MM.1S (cell line): Measurements from ENCODE around the gene RAB39B.
"Not testable (repeated sequence)": the region's sequence is repeated elsewhere in the genome, so short reads cannot be mapped to it uniquely, and the experiment has no call there.

Source experiments
- DNase-seq: peaks from one replicate; pipeline ENCODE4 v3.0.0-alpha.2; 2015
- H2AFZ ChIP-seq: fragments of 300-600 bp; sonication (generic); 2 replicates; pipeline ENCODE4 v1.6.0; 2016; ENCODE audit warnings: antibody characterized with exemption, low read length
- H3F3A ChIP-seq: fragments of 300-600 bp; sonication (generic); 2 replicates; pipeline ENCODE4 v1.6.1; 2016; ENCODE audit warnings: mild to moderate bottlenecking, antibody characterized with exemption, low read length, moderate library complexity, mixed read lengths; ENCODE audit not compliant: insufficient read depth
- H3K27ac ChIP-seq: fragments of 300-600 bp; sonication (generic); 2 replicates; pipeline ENCODE4 v1.5.1; 2016; ENCODE audit warnings: mild to moderate bottlenecking, low read length
- H3K27me3 ChIP-seq: fragments of 300-600 bp; sonication (generic); replicated peaks from 2 replicates; pipeline ENCODE4 v1.6.0; 2016; ENCODE audit warnings: low read length; ENCODE audit not compliant: insufficient read depth
- H3K36me3 ChIP-seq: fragments of 300-600 bp; sonication (generic); replicated peaks from 2 replicates; pipeline ENCODE4 v1.6.1; 2016; ENCODE audit warnings: mild to moderate bottlenecking, low read length, mixed read lengths; ENCODE audit not compliant: insufficient read depth
- H3K4me1 ChIP-seq: fragments of 300-600 bp; sonication (generic); 2 replicates; pipeline ENCODE4 v1.6.1; 2016; ENCODE audit warnings: low read length, mixed read lengths
- H3K4me2 ChIP-seq: fragments of 300-600 bp; sonication (generic); 2 replicates; pipeline ENCODE4 v1.6.0; 2016; ENCODE audit warnings: low read depth, low read length
- H3K4me3 ChIP-seq: fragments of 300-600 bp; sonication (generic); 2 replicates; pipeline ENCODE4 v1.5.1; 2016; ENCODE audit warnings: low read length, mixed read lengths
- H3K79me2 ChIP-seq: fragments of 300-600 bp; sonication (generic); 2 replicates; pipeline ENCODE4 v1.6.1; 2016; ENCODE audit warnings: mixed run types, low read length, mixed read lengths
- H3K9ac ChIP-seq: fragments of 300-600 bp; sonication (generic); 2 replicates; pipeline ENCODE4 v1.6.1; 2016; ENCODE audit warnings: low read length, mixed read lengths
- H3K9me2 ChIP-seq: fragments of 300-600 bp; sonication (generic); replicated peaks from 2 replicates; pipeline ENCODE4 v1.6.1; 2016; ENCODE audit warnings: mild to moderate bottlenecking, low read length, mixed read lengths; ENCODE audit not compliant: insufficient read depth
- H3K9me3 ChIP-seq: fragments of 300-600 bp; sonication (generic); replicated peaks from 2 replicates; pipeline ENCODE4 v1.6.1; 2016; ENCODE audit warnings: mild to moderate bottlenecking, low read length, mixed read lengths; ENCODE audit not compliant: insufficient read depth
- H4K20me1 ChIP-seq: fragments of 300-600 bp; sonication (generic); 2 replicates; pipeline ENCODE4 v1.6.1; 2016; ENCODE audit warnings: mild to moderate bottlenecking, low read length, moderate library complexity, mixed read lengths; ENCODE audit not compliant: insufficient read depth
- EZH2 ChIP-seq: fragments of 300-600 bp; sonication (generic); optimal IDR thresholded peaks from 2 replicates; pipeline ENCODE3; 2017; ENCODE audit warnings: low read depth, mild to moderate bottlenecking, antibody characterized with exemption, low read length, mixed read lengths
- EZH2phosphoT487 ChIP-seq: fragments of 300-600 bp; sonication (generic); IDR thresholded peaks from 2 replicates; pipeline ENCODE4 v1.6.1; 2018; ENCODE audit warnings: antibody characterized with exemption, low read length
- TF ChIP-seq, protein P1 (sequence below): fragments of 300-600 bp; sonication (generic); IDR thresholded peaks from 2 replicates; pipeline ENCODE4 v1.5.1; 2016; ENCODE audit warnings: antibody characterized with exemption, low read length, mixed read lengths

Gene RAB39B

DNA sequence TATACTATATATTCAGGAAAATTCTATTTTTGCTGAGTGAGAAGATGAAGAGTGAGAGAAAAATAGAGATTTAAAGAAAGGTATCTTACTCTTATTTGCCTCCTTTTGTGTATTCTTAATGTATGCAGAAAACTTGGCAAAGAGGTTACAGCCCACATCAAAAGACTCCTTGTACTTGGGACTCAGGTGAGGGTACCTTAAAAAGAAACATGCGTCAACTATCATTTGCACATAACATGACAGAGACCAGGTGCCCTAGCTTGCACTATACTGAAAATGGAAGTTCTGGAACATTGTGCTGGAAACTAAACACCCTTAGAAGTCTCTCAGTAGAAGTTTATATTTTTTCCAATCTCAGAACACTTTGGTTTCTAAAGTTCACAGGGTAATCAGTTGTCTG lies 15.6 kb upstream of the RAB39B start:
- Histone ChIP-seq H3K9me2 (no peaks in the 10 kb centered on the region), H3K4me2 (no peak overlapping the region), H3K36me3 (no peaks in the 10 kb centered on the region; the same call in 1 of the 2 replicates), H3K27me3 (no peaks in the 10 kb centered on the region), H3K4me3 (no peak overlapping the region), H3F3A (no peaks in the 10 kb centered on the region), H2AFZ (no peak overlapping the region), H3K79me2 (no peaks in the 10 kb centered on the region), H3K9ac (no peak overlapping the region), H3K4me1 (no peaks in the 10 kb centered on the region), H3K27ac (no peak overlapping the region), H3K9me3 (no peaks in the 10 kb centered on the region), H4K20me1 (no peaks in the 10 kb centered on the region)
- no peak for DNase-seq
- TF ChIP-seq EZH2phosphoT487: no peak
- TF ChIP-seq, protein P1, sequence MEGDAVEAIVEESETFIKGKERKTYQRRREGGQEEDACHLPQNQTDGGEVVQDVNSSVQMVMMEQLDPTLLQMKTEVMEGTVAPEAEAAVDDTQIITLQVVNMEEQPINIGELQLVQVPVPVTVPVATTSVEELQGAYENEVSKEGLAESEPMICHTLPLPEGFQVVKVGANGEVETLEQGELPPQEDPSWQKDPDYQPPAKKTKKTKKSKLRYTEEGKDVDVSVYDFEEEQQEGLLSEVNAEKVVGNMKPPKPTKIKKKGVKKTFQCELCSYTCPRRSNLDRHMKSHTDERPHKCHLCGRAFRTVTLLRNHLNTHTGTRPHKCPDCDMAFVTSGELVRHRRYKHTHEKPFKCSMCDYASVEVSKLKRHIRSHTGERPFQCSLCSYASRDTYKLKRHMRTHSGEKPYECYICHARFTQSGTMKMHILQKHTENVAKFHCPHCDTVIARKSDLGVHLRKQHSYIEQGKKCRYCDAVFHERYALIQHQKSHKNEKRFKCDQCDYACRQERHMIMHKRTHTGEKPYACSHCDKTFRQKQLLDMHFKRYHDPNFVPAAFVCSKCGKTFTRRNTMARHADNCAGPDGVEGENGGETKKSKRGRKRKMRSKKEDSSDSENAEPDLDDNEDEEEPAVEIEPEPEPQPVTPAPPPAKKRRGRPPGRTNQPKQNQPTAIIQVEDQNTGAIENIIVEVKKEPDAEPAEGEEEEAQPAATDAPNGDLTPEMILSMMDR: no peak
- TF ChIP-seq EZH2: no peak

- H3K36me3 ChIP-seq: no peaks in the 10 kb centered on the region
- H3K79me2 ChIP-seq: no peaks in the 10 kb centered on the region
- no peaks in the 10 kb centered on the region for H4K20me1 ChIP-seq
- no peak overlapping the region for H3K27ac ChIP-seq
- no peak for TF ChIP-seq EZH2
- TF ChIP-seq EZH2phosphoT487: no peak
- TF ChIP-seq, protein P1: no peak
- no peaks in the 10 kb centered on the region for H3F3A ChIP-seq
- no peak overlapping the region for H3K4me3 ChIP-seq
- no peak overlapping the region for H2AFZ ChIP-seq
- H3K9ac ChIP-seq: no peak overlapping the region
- no peaks in the 10 kb centered on the region for H3K4me1 ChIP-seq
- no peaks in the 10 kb centered on the region for H3K9me2 ChIP-seq
- no peaks in the 10 kb centered on the region for H3K27me3 ChIP-seq
- no peaks in the 10 kb centered on the region for H3K9me3 ChIP-seq
- no peak for DNase-seq
- no peak overlapping the region for H3K4me2 ChIP-seq
Observed at GRCh38 chrX:155270969-155271368, 6.7 kb upstream of the RAB39B start.

DNA sequence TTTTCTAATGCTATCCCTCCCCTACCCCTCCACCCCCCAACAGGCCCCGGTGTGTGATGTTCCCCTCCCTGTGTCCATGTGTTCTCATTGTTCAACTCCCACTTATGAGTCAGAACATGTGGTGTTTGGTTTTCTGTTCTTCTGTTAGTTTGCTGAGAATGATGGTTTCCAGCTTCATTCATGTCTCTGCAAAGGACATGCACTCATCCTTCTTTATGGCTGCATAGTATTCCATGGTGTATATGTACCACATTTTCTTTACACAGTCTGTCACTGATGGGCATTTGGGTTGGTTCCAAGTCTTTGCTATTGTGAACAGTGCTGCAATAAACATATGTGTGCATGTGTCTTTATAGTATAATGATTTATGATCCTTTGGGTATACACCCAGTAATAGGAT lies 3.7 kb upstream of the RAB39B start:
- H2AFZ ChIP-seq, H3K4me3 ChIP-seq, H3K27me3 ChIP-seq, H3F3A ChIP-seq, DNase-seq, H3K4me1 ChIP-seq, H3K79me2 ChIP-seq, H4K20me1 ChIP-seq, H3K27ac ChIP-seq, H3K9me3 ChIP-seq, H3K9me2 ChIP-seq, H3K36me3 ChIP-seq, H3K9ac ChIP-seq, H3K4me2 ChIP-seq: not testable (repeated sequence)

- Histone ChIP-seq H3K79me2 (no peaks in the 10 kb centered on the region), H3K4me3 (no peak overlapping the region), H3K4me1 (no peaks in the 10 kb centered on the region), H4K20me1 (no peaks in the 10 kb centered on the region), H3F3A (no peaks in the 10 kb centered on the region), H3K9me2 (no peaks in the 10 kb centered on the region), H3K27ac (no peak overlapping the region), H3K27me3 (no peaks in the 10 kb centered on the region), H3K9ac (no peak overlapping the region), H2AFZ (no peak overlapping the region), H3K4me2 (no peak overlapping the region), H3K36me3 (no peaks in the 10 kb centered on the region), H3K9me3 (no peaks in the 10 kb centered on the region)
- no peak for DNase-seq
- TF ChIP-seq EZH2 (no peak), EZH2phosphoT487 (no peak)
- TF ChIP-seq, protein P1: no peak
Observed at GRCh38 chrX:155266439-155266838, 2.1 kb upstream of the RAB39B start.
